CD4-positive, alpha-beta T cell treated with Interleukin-12 subunit alpha and Interleukin-12 subunit beta, for 1 hour (primary cell): ENCODE measurements around the gene DNER.
A peak's percentile ranks its signal among the peaks of the same experiment; 100 is the strongest.

Source experiments
- DNase-seq: peaks from one replicate; pipeline ENCODE4 v3.0.0-alpha.2; 2020

Gene DNER

GRCh38 chr2:229426464-229426863 lies 287.9 kb downstream of the DNER start:
- DNase-seq, result no peak

- DNase-seq, result no peak
Observed at GRCh38 chr2:229425598-229425997, 288.8 kb downstream of the DNER start.

- no peak for DNase-seq
Observed at GRCh38 chr2:229422063-229422462, 292.3 kb downstream of the DNER start.

- no peak for DNase-seq
Observed at GRCh38 chr2:229419158-229419557, 295.2 kb downstream of the DNER start.

- no peak for DNase-seq
Observed at GRCh38 chr2:229417916-229418315, 296.4 kb downstream of the DNER start.

GRCh38 chr2:229417176-229417575 lies 297.2 kb downstream of the DNER start:
- DNase-seq, result no peak

- DNase-seq, result no peak
Observed at GRCh38 chr2:229416116-229416694, 298.1 kb downstream of the DNER start.

GRCh38 chr2:229414631-229415030 lies 299.7 kb downstream of the DNER start:
- DNase-seq, result no peak

- DNase-seq, result no peak
Observed at GRCh38 chr2:229412686-229413085, 301.7 kb downstream of the DNER start.

GRCh38 chr2:229410946-229411345 lies 303.4 kb downstream of the DNER start:
- DNase-seq, result no peak

GRCh38 chr2:229410264-229410663 lies 304.1 kb downstream of the DNER start:
- no peak for DNase-seq

GRCh38 chr2:229409751-229410181 lies 304.6 kb downstream of the DNER start:
- no peak for DNase-seq

- DNase-seq, result no peak
Observed at GRCh38 chr2:229408962-229409361, 305.4 kb downstream of the DNER start.

GRCh38 chr2:229408356-229408755 lies 306.0 kb downstream of the DNER start:
- peak; percentile 8 for DNase-seq

- DNase-seq, result no peak
Observed at GRCh38 chr2:229407170-229407569, 307.2 kb downstream of the DNER start.

- DNase-seq, result no peak
Observed at GRCh38 chr2:229405796-229406195, 308.6 kb downstream of the DNER start.

GRCh38 chr2:229403296-229403695 lies 311.1 kb downstream of the DNER start:
- DNase-seq, result no peak

GRCh38 chr2:229401171-229401865 lies 313.0 kb downstream of the DNER start:
- DNase-seq, result no peak

- DNase-seq, result no peak
Observed at GRCh38 chr2:229393926-229394325, 320.4 kb downstream of the DNER start.

- DNase-seq, result no peak
Observed at GRCh38 chr2:229392196-229392595, 322.2 kb downstream of the DNER start.

GRCh38 chr2:229388731-229389130 lies 325.6 kb downstream of the DNER start:
- no peak for DNase-seq

- no peak for DNase-seq
Observed at GRCh38 chr2:229387866-229388265, 326.5 kb downstream of the DNER start.

- no peak for DNase-seq
Observed at GRCh38 chr2:229380101-229380625, 334.2 kb downstream of the DNER start.

GRCh38 chr2:229378386-229378785 lies 336.0 kb downstream of the DNER start:
- no peak for DNase-seq

GRCh38 chr2:229376866-229377265 lies 337.5 kb downstream of the DNER start:
- no peak for DNase-seq
